IMR-90 (cell line): ENCODE data around the gene SYCE3. TPM values are rescaled to one million over a fixed set of nuclear protein-coding genes. Genes with fewer than 3 reads are reported as not detected.
A peak's percentile ranks its signal among the peaks of the same experiment; 100 is the strongest.

Source experiments
- ATAC-seq: fragments of 200-7000 bp; cut with Tn5 transposase; 2 replicates; pipeline ENCODE4 v1.9.1; 2020; ENCODE audit warnings: low read depth, mild to moderate bottlenecking, moderate library complexity
- BruUV-seq: library from RNA; stranded (reverse); fragments of 400-500 nt; replicated peaks from 2 replicates; lab custom pipeline; 2021; lab: Mats Ljungman, UMichigan
- CTCF ChIA-PET: fragments of 300-600 bp; formaldehyde crosslinking; extraction: SDS; loops from one replicate; lab custom pipeline; 2021; ENCODE audit warnings: antibody characterized with exemption; lab: Yijun Ruan, JAX
- POLR2A ChIA-PET: fragments of 300-600 bp; sonication (Branson Sonifier 250); formaldehyde crosslinking; loops from one replicate; lab custom pipeline; 2022; ENCODE audit warnings: antibody characterized with exemption; ENCODE audit not compliant: unreplicated experiment; lab: Charles Lee
- DNase-seq: peaks from one replicate; pipeline ENCODE4 v3.0.0; 2013
- H2AFZ ChIP-seq: replicated peaks from 2 replicates; pipeline ENCODE3; 2013; ENCODE audit warnings: low read length, mild to moderate bottlenecking; ENCODE audit not compliant: poor library complexity
- H2AK5ac ChIP-seq: 2 replicates; pipeline ENCODE4 v1.6.1; 2013; ENCODE audit warnings: low read depth, low read length, inconsistent platforms
- H2AK9ac ChIP-seq: replicated peaks from 2 replicates; pipeline ENCODE3; 2013; ENCODE audit warnings: mild to moderate bottlenecking, low read depth, low read length, moderate library complexity; ENCODE audit not compliant: poor library complexity
- H2BK120ac ChIP-seq: 2 replicates; pipeline ENCODE4 v1.6.1; 2013; ENCODE audit warnings: low read depth, low read length, inconsistent platforms
- H2BK15ac ChIP-seq: 3 replicates; pipeline ENCODE4 v1.6.1; 2013; ENCODE audit warnings: low read depth, low read length, inconsistent platforms
- H2BK20ac ChIP-seq: 2 replicates; pipeline ENCODE4 v1.6.1; 2013; ENCODE audit warnings: low read depth, mild to moderate bottlenecking, inconsistent platforms, low read length, moderate library complexity
- H2BK5ac ChIP-seq: 2 replicates; pipeline ENCODE4 v1.6.1; 2013; ENCODE audit warnings: mild to moderate bottlenecking, low read depth, low read length, inconsistent platforms; ENCODE audit not compliant: poor library complexity, severe bottlenecking
- H3K14ac ChIP-seq: replicated peaks from 2 replicates; pipeline ENCODE4 v1.6.1; 2013; ENCODE audit warnings: low read depth, low read length, inconsistent platforms
- H3K18ac ChIP-seq: 2 replicates; pipeline ENCODE4 v1.6.1; 2013; ENCODE audit warnings: low read depth, low read length, control low read depth
- H3K23ac ChIP-seq: 2 replicates; pipeline ENCODE4 v1.6.1; 2013; ENCODE audit warnings: low read depth, low read length, inconsistent platforms
- H3K27ac ChIP-seq: 2 replicates; pipeline ENCODE4 v1.5.1; 2013; ENCODE audit warnings: mild to moderate bottlenecking, control low read depth, low read length; ENCODE audit not compliant: insufficient read depth
- H3K27me3 ChIP-seq: 2 replicates; pipeline ENCODE4 v1.6.1; 2013; ENCODE audit warnings: low read length; ENCODE audit not compliant: control insufficient read depth, insufficient read depth
- H3K36me3 ChIP-seq: 2 replicates; pipeline ENCODE4 v1.6.1; 2013; ENCODE audit warnings: low read length, mixed read lengths; ENCODE audit not compliant: control insufficient read depth, insufficient read depth
- H3K4ac ChIP-seq: 2 replicates; pipeline ENCODE4 v1.6.1; 2013; ENCODE audit warnings: low read depth, low read length, inconsistent platforms
- H3K4me1 ChIP-seq: 2 replicates; pipeline ENCODE4 v1.6.1; 2013; ENCODE audit warnings: low read length, mixed read lengths; ENCODE audit not compliant: control insufficient read depth, insufficient read depth
- H3K4me2 ChIP-seq: 2 replicates; pipeline ENCODE4 v1.6.1; 2013; ENCODE audit warnings: low read depth, mild to moderate bottlenecking, control low read depth, low read length, moderate library complexity
- H3K4me3 ChIP-seq: 2 replicates; pipeline ENCODE4 v1.5.1; 2013; ENCODE audit warnings: low read depth, mild to moderate bottlenecking, control low read depth, low read length, moderate library complexity; ENCODE audit not compliant: insufficient read depth
- H3K56ac ChIP-seq: 2 replicates; pipeline ENCODE4 v1.6.1; 2013; ENCODE audit warnings: low read length, inconsistent platforms; ENCODE audit not compliant: insufficient read depth; ENCODE audit errors: extremely low read depth
- H3K79me1 ChIP-seq, 2 experiments: 2 replicates each; pipeline ENCODE4 v1.6.1; 2013; ENCODE audit warnings: low read length in 2 of 2, inconsistent platforms in 1 of 2, low read depth in 1 of 2
- H3K9ac ChIP-seq: 2 replicates; pipeline ENCODE4 v1.6.1; 2013; ENCODE audit warnings: low read depth, low read length, control low read depth
- H3K9me1 ChIP-seq: 2 replicates; pipeline ENCODE4 v1.6.1; 2013; ENCODE audit warnings: low read length, inconsistent platforms; ENCODE audit not compliant: insufficient read depth
- H3K9me3 ChIP-seq: 2 replicates; pipeline ENCODE4 v1.6.1; 2013; ENCODE audit warnings: low read length; ENCODE audit not compliant: control insufficient read depth, insufficient read depth
- H4K20me1 ChIP-seq: 2 replicates; pipeline ENCODE4 v1.6.1; 2013; ENCODE audit warnings: low read length, inconsistent platforms; ENCODE audit not compliant: insufficient read depth
- H4K5ac ChIP-seq: 2 replicates; pipeline ENCODE4 v1.6.1; 2013; ENCODE audit warnings: mild to moderate bottlenecking, low read depth, low read length, control low read depth
- H4K8ac ChIP-seq, 2 experiments: 2 replicates each; pipeline ENCODE4 v1.6.1; 2013; ENCODE audit warnings: low read depth in 2 of 2, low read length in 2 of 2, control low read depth in 1 of 2, inconsistent platforms in 1 of 2
- H4K91ac ChIP-seq: 2 replicates; pipeline ENCODE4 v1.6.1; 2013; ENCODE audit warnings: low read depth, low read length, inconsistent platforms; ENCODE audit not compliant: insufficient read depth
- BHLHE40 ChIP-seq: fragments of 150-350 bp; IDR thresholded peaks from 2 replicates; pipeline ENCODE4 v1.6.1; 2016; ENCODE audit warnings: mild to moderate bottlenecking, low read depth, low read length
- CEBPB ChIP-seq: IDR thresholded peaks from 2 replicates; pipeline ENCODE4 v1.6.1; 2012; ENCODE audit warnings: low read depth, low read length, improper control_type of control experiment
- FOS ChIP-seq: fragments of 150-350 bp; IDR thresholded peaks from 2 replicates; pipeline ENCODE4 v1.6.1; 2016; ENCODE audit warnings: low read depth, low read length
- MAZ ChIP-seq: IDR thresholded peaks from 2 replicates; pipeline ENCODE4 v1.6.1; 2012; ENCODE audit warnings: low read depth, mild to moderate bottlenecking, low read length, improper control_type of control experiment, moderate library complexity, borderline replicate concordance
- MXI1 ChIP-seq: IDR thresholded peaks from 2 replicates; pipeline ENCODE4 v1.6.1; 2012; ENCODE audit warnings: low read depth, mild to moderate bottlenecking, low read length, moderate library complexity, borderline replicate concordance
- NFE2L2 ChIP-seq: fragments of 150-350 bp; IDR thresholded peaks from 2 replicates; pipeline ENCODE4 v1.6.1; 2016; ENCODE audit warnings: low read depth, mild to moderate bottlenecking, low read length
- POLR2A ChIP-seq: IDR thresholded peaks from 2 replicates; pipeline ENCODE4 v1.6.1; 2012; ENCODE audit warnings: mild to moderate bottlenecking, low read depth, low read length
- SMC3 ChIP-seq: fragments of 150-350 bp; IDR thresholded peaks from 2 replicates; pipeline ENCODE4 v1.6.1; 2016; ENCODE audit warnings: low read depth, mild to moderate bottlenecking, antibody characterized with exemption, low read length, moderate library complexity
- WGBS, 2 experiments: methylation state at CpG; one replicate each; pipeline versions ENCODE4 v1.1.5 to v1.1.7; 2013; ENCODE audit warnings: missing lambda C conversion rate in 2 of 2; ENCODE audit not compliant: insufficient read length in 1 of 2; ENCODE audit errors: extremely low coverage in 2 of 2; 5-methylcytosine and 5-hydroxymethylcytosine counted together
- dilution Hi-C: fragments of 300-500 bp; cut with HindIII; formaldehyde crosslinking; loops from one replicate; pipeline ENCODE4 v1.14.3; 2018; ENCODE audit warnings: low sequenced_read_pairs; ENCODE audit not compliant: unreplicated experiment
- in situ Hi-C: fragments of 300-500 bp; cut with MboI; formaldehyde crosslinking; loops from 3 replicates; pipeline ENCODE4 v1.14.3; 2019; ENCODE audit warnings: low sequenced_read_pairs, inconsistent platforms, mixed read lengths
- intact Hi-C: fragments of 100-400 bp; cut with micrococcal nuclease; formaldehyde crosslinking; loops from 2 replicates; pipeline ENCODE4 v1.10.0; 2022
- polyA plus RNA-seq, 3 experiments: library from polyadenylated mRNA; depleted of rRNA; stranded (reverse); fragments of >200 nt; gene quantifications; 2 replicates each; pipeline ENCODE4 v1.2.3, GENCODE V29; 2012; ENCODE audit warnings: low replicate concordance in 1 of 3
- total RNA-seq: library from RNA; depleted of rRNA; stranded (reverse); fragments of >200 nt; gene quantifications from 2 replicates; pipeline ENCODE4 v1.2.3, GENCODE V29; 2012
- TF ChIP-seq, protein P1 (sequence below): conservative IDR thresholded peaks from 2 replicates; pipeline ENCODE4 v1.5.1; 2012; ENCODE audit warnings: mild to moderate bottlenecking, low read depth, low read length, improper control_type of control experiment
- TF ChIP-seq, protein P2 (sequence below): fragments of 150-350 bp; IDR thresholded peaks from 2 replicates; pipeline ENCODE4 v1.6.1; 2017; ENCODE audit warnings: mild to moderate bottlenecking, antibody characterized with exemption, low read length, low read depth

The SYCE3 gene
- total and polyA plus RNA-seq, 2 of the 4 experiments (the other 2 are of a cell fraction) = not detected

DNA sequence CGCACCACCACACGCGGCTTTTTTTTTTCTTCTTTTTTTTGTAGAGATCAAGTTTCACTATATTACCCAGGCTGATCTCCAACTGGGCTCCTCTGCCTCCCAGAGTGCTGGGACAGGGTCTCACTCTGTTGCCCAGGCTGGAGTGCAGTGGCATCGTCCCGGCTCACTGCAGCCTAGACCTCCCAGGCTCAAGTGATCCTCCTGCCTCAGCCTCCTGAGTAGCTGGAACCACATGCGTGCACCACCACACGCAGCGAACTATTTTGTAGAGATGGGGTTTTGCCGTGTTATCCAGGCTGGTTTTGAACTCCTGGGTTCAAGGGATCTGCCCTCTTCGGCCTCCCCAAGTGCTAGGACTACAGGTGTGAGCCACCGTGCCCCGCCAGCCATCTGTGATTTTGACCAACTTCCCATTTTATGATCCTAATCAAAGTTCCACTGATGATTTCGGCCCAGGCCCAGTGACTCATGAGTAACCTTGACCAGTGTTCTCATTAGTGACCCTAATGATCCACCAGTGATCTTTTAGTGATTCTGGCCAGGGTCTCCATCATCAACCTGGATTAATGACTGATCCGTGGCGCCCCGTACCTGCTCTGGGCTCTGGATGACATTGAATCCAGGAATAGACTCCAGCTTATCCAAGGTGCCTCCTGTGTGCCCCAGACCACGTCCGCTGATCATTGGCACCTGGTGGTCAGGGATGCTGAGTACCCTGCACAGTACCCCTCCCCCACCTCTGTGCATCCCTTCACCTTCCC lies 34.6 kb downstream of the SYCE3 start:
- Histone ChIP-seq H2BK5ac (no peak overlapping the region), H4K5ac (no peak overlapping the region), H3K14ac (no peak overlapping the region), H3K9me1 (peaks cover 15% of the 10 kb centered on the region), H2BK120ac (no peak overlapping the region), H3K23ac (no peak overlapping the region), H2BK20ac (no peak overlapping the region), H3K56ac (no peak overlapping the region), H3K4ac (no peak overlapping the region), H2AK9ac (no peak overlapping the region), H3K18ac (no peak overlapping the region), H2BK15ac (no peak overlapping the region), H3K36me3 (peaks cover 11% of the 10 kb centered on the region), H3K27me3 (peaks cover 5% of the 10 kb centered on the region; the same call in 1 of the 2 replicates), H3K4me2 (no peak overlapping the region), H4K91ac (no peak overlapping the region), H3K4me1 (peaks cover 24% of the 10 kb centered on the region), H4K8ac (no peak overlapping the region), H2AFZ (peak overlapping the region; percentile 10), H3K27ac (no peak overlapping the region), H4K20me1 (peaks cover 16% of the 10 kb centered on the region), H3K4me3 (no peak overlapping the region), H3K79me1 (peaks cover 11 to 39% of the 10 kb centered on the region in 2 experiments), H3K9ac (no peak overlapping the region), H3K9me3 (no peaks in the 10 kb centered on the region), H2AK5ac (peak overlapping the region; percentile 27; the same call in 1 of the 2 replicates)
- no peak for TF ChIP-seq NFE2L2
- no peak for TF ChIP-seq BHLHE40
- TF ChIP-seq, protein P1, sequence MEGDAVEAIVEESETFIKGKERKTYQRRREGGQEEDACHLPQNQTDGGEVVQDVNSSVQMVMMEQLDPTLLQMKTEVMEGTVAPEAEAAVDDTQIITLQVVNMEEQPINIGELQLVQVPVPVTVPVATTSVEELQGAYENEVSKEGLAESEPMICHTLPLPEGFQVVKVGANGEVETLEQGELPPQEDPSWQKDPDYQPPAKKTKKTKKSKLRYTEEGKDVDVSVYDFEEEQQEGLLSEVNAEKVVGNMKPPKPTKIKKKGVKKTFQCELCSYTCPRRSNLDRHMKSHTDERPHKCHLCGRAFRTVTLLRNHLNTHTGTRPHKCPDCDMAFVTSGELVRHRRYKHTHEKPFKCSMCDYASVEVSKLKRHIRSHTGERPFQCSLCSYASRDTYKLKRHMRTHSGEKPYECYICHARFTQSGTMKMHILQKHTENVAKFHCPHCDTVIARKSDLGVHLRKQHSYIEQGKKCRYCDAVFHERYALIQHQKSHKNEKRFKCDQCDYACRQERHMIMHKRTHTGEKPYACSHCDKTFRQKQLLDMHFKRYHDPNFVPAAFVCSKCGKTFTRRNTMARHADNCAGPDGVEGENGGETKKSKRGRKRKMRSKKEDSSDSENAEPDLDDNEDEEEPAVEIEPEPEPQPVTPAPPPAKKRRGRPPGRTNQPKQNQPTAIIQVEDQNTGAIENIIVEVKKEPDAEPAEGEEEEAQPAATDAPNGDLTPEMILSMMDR = no peak
- no peak for TF ChIP-seq POLR2A
- TF ChIP-seq CEBPB = no peak
- no peak for TF ChIP-seq SMC3
- TF ChIP-seq FOS = no peak
- TF ChIP-seq MAZ = no peak
- TF ChIP-seq, protein P2, sequence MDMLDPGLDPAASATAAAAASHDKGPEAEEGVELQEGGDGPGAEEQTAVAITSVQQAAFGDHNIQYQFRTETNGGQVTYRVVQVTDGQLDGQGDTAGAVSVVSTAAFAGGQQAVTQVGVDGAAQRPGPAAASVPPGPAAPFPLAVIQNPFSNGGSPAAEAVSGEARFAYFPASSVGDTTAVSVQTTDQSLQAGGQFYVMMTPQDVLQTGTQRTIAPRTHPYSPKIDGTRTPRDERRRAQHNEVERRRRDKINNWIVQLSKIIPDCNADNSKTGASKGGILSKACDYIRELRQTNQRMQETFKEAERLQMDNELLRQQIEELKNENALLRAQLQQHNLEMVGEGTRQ = no peak
- no peak for TF ChIP-seq MXI1
- dilution Hi-C loops = no loop called here
- intact Hi-C loops = loop anchor here (5.0 kb wide), 1 partner anchor 54 kb away; the partner anchor contains the start of gene CHKB
- no peak for ATAC-seq
- ChIA-PET CTCF (no interaction called here), POLR2A (no interaction called here)
- 97% methylated on average over 9 of the region's 18 CpGs; no CpG with 5 or more reads in 1 of the 2 experiments for WGBS, 2 experiments
- in situ Hi-C loops = loop anchor here (5.0 kb wide), 1 partner anchor 49 kb away; the partner anchor contains the start of gene CPT1B
- no peak for DNase-seq
- BruUV-seq = no TSS peak
